ENCODE results near the gene PLXNB2. TPM values are rescaled to one million over a fixed set of nuclear protein-coding genes. Genes with fewer than 3 reads are reported as not detected.

Gene PLXNB2
- total RNA-seq, 5 donors from 2014 or later (not counting 1 experiment from before 2014, with no cell fraction given) = 4.3 to 11.8 (median 6.5) TPM

DNA sequence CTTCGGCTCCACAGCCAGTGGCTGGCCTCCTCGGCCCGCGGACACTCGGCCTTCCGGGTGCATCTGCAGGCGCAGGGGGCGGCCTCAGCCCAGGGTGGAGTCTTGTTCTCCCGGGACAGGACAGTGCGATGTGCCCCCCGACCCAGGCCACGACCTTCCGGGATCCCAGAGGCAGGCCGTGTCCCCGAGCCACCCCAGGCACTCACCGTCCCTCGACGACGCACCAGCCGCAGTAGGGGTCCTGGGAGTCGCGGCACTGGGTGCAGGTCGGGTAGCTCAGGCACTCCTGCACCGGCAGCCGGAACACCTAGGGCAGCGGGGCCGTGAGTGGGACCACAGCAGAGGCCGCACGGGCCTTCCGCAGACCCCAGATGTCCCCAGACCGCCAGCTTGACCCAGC, 19.7 kb downstream of the PLXNB2 start:
- Mint-ChIP-seq H3K27me3 (peaks cover 12 to 16% of the 10 kb centered on the region in 2 donors), H3K9me3 (no peaks in the 10 kb centered on the region), H3K4me1 (peaks cover 3 to 4% (median 3%) of the 10 kb centered on the region in 3 donors), H3K27ac (no peak overlapping the region), H3K4me3 (no peak overlapping the region), H3K36me3 (no peaks in the 10 kb centered on the region)
- WGBS (ENCODE audit: insufficient coverage) = 93% methylated on average over 31 of the region's 31 CpGs
- Histone ChIP-seq H3K4me1 (ENCODE audit: control insufficient read depth in 1 of 2, extremely low read depth in 1 of 2, insufficient read depth in 2 of 2, low read length in 2 of 2) (peaks cover 0 to 9% of the 10 kb centered on the region in 2 experiments), H3K4me3 (ENCODE audit: control insufficient read depth in 1 of 2, extremely low read depth in 1 of 2, low read length in 1 of 2) (no peak overlapping the region), H3K9me3 (no peaks in the 10 kb centered on the region), H3K36me3 (ENCODE audit: control insufficient read depth in 2 of 2, extremely low read depth in 1 of 2, insufficient read depth in 1 of 2, low read length in 1 of 2) (no peaks in the 10 kb centered on the region), H3K27ac (ENCODE audit: low read length) (no peak overlapping the region), H3K27me3 (replicated peaks in 1 of 2; ENCODE audit: control insufficient read depth in 2 of 2, extremely low read depth in 1 of 2, insufficient read depth in 2 of 2, low read length in 1 of 2) (peaks cover 0 to 47% of the 10 kb centered on the region in 2 experiments)
- CTCF ChIA-PET = no interaction called here
- no peak for ATAC-seq (replicated peaks in 1 of 4)
- no peak for DNase-seq
- POLR2A ChIA-PET = no interaction called here

DNA sequence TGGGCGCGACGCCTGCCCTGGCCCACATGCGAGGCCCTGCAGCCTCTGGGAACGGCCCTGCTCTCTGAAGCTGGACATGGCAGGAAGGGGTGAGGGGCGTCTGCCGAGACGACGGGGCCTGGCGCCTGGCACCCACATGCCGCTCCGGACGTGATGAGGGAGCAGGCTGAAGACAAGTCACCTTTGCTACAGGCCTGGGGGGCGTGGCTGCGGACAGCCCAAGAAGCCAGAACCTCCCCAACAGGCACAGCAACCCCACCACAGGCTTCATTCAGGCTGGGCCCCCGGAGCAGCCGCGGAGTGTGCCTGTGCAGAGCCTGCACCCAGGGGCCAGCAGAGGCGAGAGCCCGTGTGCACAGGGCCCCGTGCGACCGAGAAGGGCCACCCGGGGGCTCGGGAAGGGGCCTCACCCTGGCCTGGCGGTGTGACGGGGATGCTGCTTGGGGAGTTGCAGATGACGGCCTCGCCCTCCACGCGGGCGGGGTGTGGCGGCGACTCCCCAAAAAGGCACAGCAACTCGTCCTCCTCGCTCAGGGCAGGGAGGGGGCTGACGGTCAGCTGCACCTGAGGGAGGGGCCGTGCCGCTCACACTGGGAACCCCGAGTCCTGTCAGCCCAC, 20.6 kb downstream of the PLXNB2 start:
- H3K27ac ChIP-seq (ENCODE audit: low read length) = no peak overlapping the region
- 86% methylated on average over 37 of the region's 40 CpGs for WGBS (ENCODE audit: insufficient coverage)
- no peak overlapping the region for H3K27ac Mint-ChIP-seq
- H3K36me3 ChIP-seq (ENCODE audit: control insufficient read depth in 2 of 2, extremely low read depth in 1 of 2, insufficient read depth in 1 of 2, low read length in 1 of 2) = no peaks in the 10 kb centered on the region
- H3K36me3 Mint-ChIP-seq = no peaks in the 10 kb centered on the region
- ChIA-PET CTCF (no interaction called here), POLR2A (no interaction called here)
- H3K9me3 ChIP-seq = no peaks in the 10 kb centered on the region
- DNase-seq = no peak
- H3K4me3 Mint-ChIP-seq = no peak overlapping the region
- H3K4me1 ChIP-seq (ENCODE audit: control insufficient read depth in 1 of 2, extremely low read depth in 1 of 2, insufficient read depth in 2 of 2, low read length in 2 of 2) = peaks cover 0 to 2% of the 10 kb centered on the region in 2 experiments
- ATAC-seq (replicated peaks in 1 of 4) = no peak
- peaks cover 7 to 10% of the 10 kb centered on the region in 2 donors for H3K27me3 Mint-ChIP-seq
- H3K27me3 ChIP-seq (replicated peaks in 1 of 2; ENCODE audit: control insufficient read depth in 2 of 2, extremely low read depth in 1 of 2, insufficient read depth in 2 of 2, low read length in 1 of 2) = peaks cover 0 to 38% of the 10 kb centered on the region in 2 experiments
- H3K9me3 Mint-ChIP-seq = no peaks in the 10 kb centered on the region
- H3K4me1 Mint-ChIP-seq = no peaks in the 10 kb centered on the region
- no peak overlapping the region for H3K4me3 ChIP-seq (ENCODE audit: control insufficient read depth in 1 of 2, extremely low read depth in 1 of 2, low read length in 1 of 2)

DNA sequence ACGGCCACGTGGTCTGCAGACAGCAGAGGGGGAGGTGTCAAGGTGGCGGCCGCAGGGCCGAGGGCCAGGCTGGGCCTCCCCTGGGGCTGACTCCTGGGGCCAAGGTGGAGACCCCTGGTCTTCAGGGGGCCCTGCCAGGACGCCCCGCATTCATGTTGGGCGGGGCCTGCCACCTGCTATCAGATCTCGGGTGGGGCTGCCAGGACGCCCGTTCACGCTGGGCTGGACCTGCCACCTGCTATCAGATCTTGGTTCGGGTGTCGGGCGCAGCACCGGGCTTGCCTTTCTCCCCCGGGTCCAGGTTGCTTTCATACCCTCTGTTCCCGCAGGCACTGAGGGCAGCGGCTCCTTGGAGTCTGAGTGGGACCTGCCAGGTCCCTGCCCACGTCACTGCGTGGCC, 21.2 kb downstream of the PLXNB2 start:
- ChIA-PET POLR2A (no interaction called here), CTCF (no interaction called here)
- Histone ChIP-seq H3K36me3 (ENCODE audit: control insufficient read depth in 2 of 2, extremely low read depth in 1 of 2, insufficient read depth in 1 of 2, low read length in 1 of 2) (no peaks in the 10 kb centered on the region), H3K27me3 (replicated peaks in 1 of 2; ENCODE audit: control insufficient read depth in 2 of 2, extremely low read depth in 1 of 2, insufficient read depth in 2 of 2, low read length in 1 of 2) (peaks cover 0 to 32% of the 10 kb centered on the region in 2 experiments), H3K9me3 (no peaks in the 10 kb centered on the region), H3K4me3 (ENCODE audit: control insufficient read depth in 1 of 2, extremely low read depth in 1 of 2, low read length in 1 of 2) (no peak overlapping the region), H3K4me1 (ENCODE audit: control insufficient read depth in 1 of 2, extremely low read depth in 1 of 2, insufficient read depth in 2 of 2, low read length in 2 of 2) (no peaks in the 10 kb centered on the region), H3K27ac (ENCODE audit: low read length) (no peak overlapping the region)
- Mint-ChIP-seq H3K36me3 (no peaks in the 10 kb centered on the region), H3K27ac (no peak overlapping the region), H3K4me1 (no peaks in the 10 kb centered on the region), H3K9me3 (no peaks in the 10 kb centered on the region), H3K27me3 (peaks cover 1 to 4% of the 10 kb centered on the region in 2 donors), H3K4me3 (no peak overlapping the region)
- 83% methylated on average over 21 of the region's 21 CpGs for WGBS (ENCODE audit: insufficient coverage)
- DNase-seq = no peak
- ATAC-seq (replicated peaks in 1 of 4) = no peak

DNA sequence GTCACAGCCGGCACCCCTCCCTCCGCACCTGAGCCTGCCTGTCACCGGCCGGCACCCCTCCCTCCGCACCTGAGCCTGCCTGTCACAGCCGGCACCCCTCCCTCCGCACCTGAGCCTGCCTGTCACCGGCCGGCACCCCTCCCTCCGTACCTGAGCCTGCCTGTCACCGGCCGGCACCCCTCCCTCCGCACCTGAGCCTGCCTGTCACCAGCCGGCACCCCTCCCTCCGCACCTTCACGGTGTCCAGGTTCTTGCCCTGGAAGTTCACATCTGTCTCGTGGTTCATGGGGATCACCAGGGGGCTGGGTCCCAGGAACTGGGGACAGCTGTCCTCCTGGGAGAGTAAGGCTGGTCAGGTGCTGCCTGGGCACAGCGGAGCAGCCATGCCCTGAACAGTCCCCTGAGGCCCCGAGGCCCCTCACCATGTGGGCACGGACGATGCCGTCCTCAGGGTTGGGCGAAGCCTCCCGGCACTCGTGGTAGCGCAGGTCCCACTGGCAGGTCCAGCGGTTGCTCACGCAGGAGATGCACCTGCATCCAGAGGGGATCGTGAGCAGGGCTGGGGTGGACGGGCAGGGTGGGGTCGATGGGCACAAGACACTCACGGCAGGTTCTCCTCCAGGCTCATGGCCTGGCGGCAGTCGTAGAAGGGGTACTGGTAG, 21.7 kb downstream of the PLXNB2 start:
- DNase-seq (no peak), ATAC-seq (replicated peaks in 1 of 4) (no peak)
- no peaks in the 10 kb centered on the region for H3K4me1 ChIP-seq (ENCODE audit: control insufficient read depth in 1 of 2, extremely low read depth in 1 of 2, insufficient read depth in 2 of 2, low read length in 2 of 2)
- Mint-ChIP-seq H3K27ac (no peak overlapping the region), H3K4me3 (no peak overlapping the region), H3K36me3 (no peaks in the 10 kb centered on the region), H3K27me3 (peaks cover 0 to 3% of the 10 kb centered on the region in 2 donors), H3K4me1 (no peaks in the 10 kb centered on the region), H3K9me3 (no peaks in the 10 kb centered on the region)
- H3K4me3 ChIP-seq (ENCODE audit: control insufficient read depth in 1 of 2, extremely low read depth in 1 of 2, low read length in 1 of 2) = no peak overlapping the region
- no peaks in the 10 kb centered on the region for H3K36me3 ChIP-seq (ENCODE audit: control insufficient read depth in 2 of 2, extremely low read depth in 1 of 2, insufficient read depth in 1 of 2, low read length in 1 of 2)
- WGBS (ENCODE audit: insufficient coverage) = 95% methylated on average over 24 of the region's 34 CpGs
- ChIA-PET CTCF (no interaction called here), POLR2A (no interaction called here)
- H3K9me3 ChIP-seq = no peaks in the 10 kb centered on the region
- no peak overlapping the region for H3K27ac ChIP-seq (ENCODE audit: low read length)
- H3K27me3 ChIP-seq (replicated peaks in 1 of 2; ENCODE audit: control insufficient read depth in 2 of 2, extremely low read depth in 1 of 2, insufficient read depth in 2 of 2, low read length in 1 of 2) = peaks cover 0 to 27% of the 10 kb centered on the region in 2 experiments

DNA sequence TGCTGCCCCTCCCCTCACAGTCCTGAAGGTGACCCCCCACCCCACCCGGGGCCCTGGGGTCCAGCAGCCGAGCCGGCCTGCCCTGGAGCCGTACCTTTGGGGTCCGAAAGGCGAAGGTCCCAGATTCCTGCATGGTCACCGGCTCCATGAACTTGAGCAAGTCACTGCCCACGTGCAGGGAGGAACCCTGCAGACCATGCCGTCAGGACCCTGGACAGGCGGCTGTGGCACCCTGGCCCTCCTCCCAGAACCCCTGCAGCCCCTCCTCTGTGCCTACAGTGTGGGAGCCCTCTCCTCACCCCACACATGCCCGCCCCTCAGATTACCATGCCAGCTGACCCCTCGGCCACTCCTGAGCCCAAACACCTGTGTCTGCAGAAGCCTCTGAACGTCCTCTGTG, 23.0 kb downstream of the PLXNB2 start:
- H3K27me3 Mint-ChIP-seq = peaks cover 0 to 3% of the 10 kb centered on the region in 2 donors
- no peaks in the 10 kb centered on the region for H3K36me3 Mint-ChIP-seq
- no peak for ATAC-seq (replicated peaks in 1 of 4)
- peak overlapping the region in 1 of 2 donors; percentile 49 for H3K27ac Mint-ChIP-seq
- DNase-seq = no peak
- Histone ChIP-seq H3K27me3 (replicated peaks in 1 of 2; ENCODE audit: control insufficient read depth in 2 of 2, extremely low read depth in 1 of 2, insufficient read depth in 2 of 2, low read length in 1 of 2) (peaks cover 0 to 14% of the 10 kb centered on the region in 2 experiments), H3K9me3 (no peaks in the 10 kb centered on the region), H3K4me3 (ENCODE audit: control insufficient read depth in 1 of 2, extremely low read depth in 1 of 2, low read length in 1 of 2) (no peak overlapping the region), H3K4me1 (ENCODE audit: control insufficient read depth in 1 of 2, extremely low read depth in 1 of 2, insufficient read depth in 2 of 2, low read length in 2 of 2) (no peaks in the 10 kb centered on the region), H3K36me3 (ENCODE audit: control insufficient read depth in 2 of 2, extremely low read depth in 1 of 2, insufficient read depth in 1 of 2, low read length in 1 of 2) (no peaks in the 10 kb centered on the region), H3K27ac (ENCODE audit: low read length) (no peak overlapping the region)
- no peaks in the 10 kb centered on the region for H3K4me1 Mint-ChIP-seq
- CTCF ChIA-PET = no interaction called here
- WGBS (ENCODE audit: insufficient coverage) = 82% methylated on average over 13 of the region's 13 CpGs
- no peaks in the 10 kb centered on the region for H3K9me3 Mint-ChIP-seq
- POLR2A ChIA-PET = no interaction called here
- H3K4me3 Mint-ChIP-seq = no peak overlapping the region

DNA sequence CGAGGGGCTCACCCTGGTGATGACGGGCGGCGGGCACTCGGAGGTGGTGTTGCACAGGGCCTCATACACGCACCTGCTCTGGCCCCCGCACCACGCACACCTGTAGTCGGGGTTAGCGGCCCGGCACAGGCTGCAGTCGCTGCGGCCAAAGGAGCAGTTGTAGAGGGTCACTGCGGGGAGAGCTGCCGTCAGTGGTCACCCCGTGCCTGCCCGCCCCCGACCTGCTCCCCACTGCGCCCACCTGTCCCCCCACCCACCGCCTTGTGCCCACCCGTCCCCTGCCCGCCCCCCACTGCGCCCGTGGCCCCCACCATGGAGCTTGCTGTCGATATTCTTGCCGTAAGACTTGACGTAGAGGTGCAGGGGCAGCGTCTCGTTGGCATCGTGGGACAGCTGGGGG, 23.6 kb downstream of the PLXNB2 start:
- H3K9me3 ChIP-seq = no peaks in the 10 kb centered on the region
- Mint-ChIP-seq H3K4me3 (no peak overlapping the region), H3K9me3 (no peaks in the 10 kb centered on the region), H3K27ac (no peak overlapping the region), H3K36me3 (no peaks in the 10 kb centered on the region), H3K4me1 (no peaks in the 10 kb centered on the region), H3K27me3 (no peaks in the 10 kb centered on the region)
- CTCF ChIA-PET = no interaction called here
- DNase-seq (no peak), ATAC-seq (replicated peaks in 1 of 4) (no peak)
- 93% methylated on average over 22 of the region's 30 CpGs for WGBS (ENCODE audit: insufficient coverage)
- peaks cover 0 to 14% of the 10 kb centered on the region in 2 experiments for H3K27me3 ChIP-seq (replicated peaks in 1 of 2; ENCODE audit: control insufficient read depth in 2 of 2, extremely low read depth in 1 of 2, insufficient read depth in 2 of 2, low read length in 1 of 2)
- H3K4me1 ChIP-seq (ENCODE audit: control insufficient read depth in 1 of 2, extremely low read depth in 1 of 2, insufficient read depth in 2 of 2, low read length in 2 of 2) = no peaks in the 10 kb centered on the region
- no peaks in the 10 kb centered on the region for H3K36me3 ChIP-seq (ENCODE audit: control insufficient read depth in 2 of 2, extremely low read depth in 1 of 2, insufficient read depth in 1 of 2, low read length in 1 of 2)
- H3K27ac ChIP-seq (ENCODE audit: low read length) = no peak overlapping the region
- POLR2A ChIA-PET = no interaction called here
- H3K4me3 ChIP-seq (ENCODE audit: control insufficient read depth in 1 of 2, extremely low read depth in 1 of 2, low read length in 1 of 2) = no peak overlapping the region
